Amniotic epithelial cell (primary cell): ENCODE measurements around the gene MBLAC1.

Experiments
- DNase-seq: peaks from one replicate; pipeline ENCODE4 v3.0.0-alpha.2; 2010; ENCODE audit warnings: low read depth

The MBLAC1 gene

GRCh38 chr7:100171087-100171681 lies 44.4 kb downstream of the MBLAC1 start:
- DNase-seq = no peak

- no peak for DNase-seq
Observed at GRCh38 chr7:100171840-100172239, 45.1 kb downstream of the MBLAC1 start.

GRCh38 chr7:100173806-100174495 lies 47.2 kb downstream of the MBLAC1 start:
- DNase-seq = no peak

- DNase-seq = no peak
Observed at GRCh38 chr7:100174582-100174981, 47.8 kb downstream of the MBLAC1 start.

GRCh38 chr7:100175296-100175935 lies 48.6 kb downstream of the MBLAC1 start:
- no peak for DNase-seq

- DNase-seq = no peak
Observed at GRCh38 chr7:100176096-100177044, 49.6 kb downstream of the MBLAC1 start.

GRCh38 chr7:100177045-100178001 lies 50.6 kb downstream of the MBLAC1 start, which contains the start of the genes GPC2 and STAG3:
Gene GPC2 (minus strand): TSS chr7:100177381. CDS start chr7:100177199, 182 bp downstream.
Gene STAG3 (plus strand): TSS chr7:100177918. CDS start chr7:100180557, 2,639 bp downstream.
- DNase-seq = peak; percentile 92
